Measurements from ENCODE around the gene ADCY4. TPM values are rescaled to one million over a fixed set of nuclear protein-coding genes. Genes with fewer than 3 reads are reported as not detected.

ADCY4 gene
- total and polyA plus RNA-seq, 2 of the 8 experiments (the other 6 are each of a cell fraction or from before 2014, with no cell fraction given), result 0.27 to 0.35 TPM

DNA sequence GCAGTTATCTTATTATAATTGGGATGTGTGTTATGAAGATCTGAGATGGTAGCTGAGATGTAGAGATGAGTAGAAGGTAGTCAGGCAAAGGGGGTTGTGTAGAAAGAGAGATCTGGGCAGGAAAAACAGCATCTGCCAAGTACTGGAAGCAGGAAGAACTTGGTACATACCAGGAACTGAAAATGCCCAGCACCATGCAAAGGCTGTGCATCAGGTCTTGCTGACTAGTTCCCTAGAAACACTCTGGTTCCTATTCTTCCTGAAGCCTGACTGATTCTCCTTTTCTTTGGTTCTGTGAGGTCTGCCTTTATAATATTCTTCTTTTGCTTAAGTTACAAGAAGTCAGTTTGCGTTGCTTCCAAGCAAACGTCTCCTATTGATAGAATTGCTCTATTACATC is 26.5 kb upstream of the ADCY4 start:
- H3K4me2 ChIP-seq (ENCODE audit: insufficient read depth in 1 of 2, low read depth in 2 of 2, low read length in 2 of 2), result no peak overlapping the region
- no peak overlapping the region for H2AFZ ChIP-seq (ENCODE audit: low read length)
- no peak for TF ChIP-seq NRF1 (IDR thresholded peaks at IDR 0.05; ENCODE audit: low read depth, low read length)
- no peak for TF ChIP-seq CBX5 (IDR thresholded peaks at IDR 0.05; ENCODE audit: low read depth, low read length)
- TF ChIP-seq, protein P1, sequence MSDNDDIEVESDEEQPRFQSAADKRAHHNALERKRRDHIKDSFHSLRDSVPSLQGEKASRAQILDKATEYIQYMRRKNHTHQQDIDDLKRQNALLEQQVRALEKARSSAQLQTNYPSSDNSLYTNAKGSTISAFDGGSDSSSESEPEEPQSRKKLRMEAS (IDR thresholded peaks at IDR 0.05), result no peak
- TF ChIP-seq POU5F1 (IDR thresholded peaks at IDR 0.05; ENCODE audit: low read depth, low read length), result no peak
- TF ChIP-seq POLR2A (IDR thresholded peaks at IDR 0.05; ENCODE audit: control extremely low read depth in 1 of 2, low read depth in 2 of 2, low read length in 2 of 2), result no peak
- TF ChIP-seq POLR2AphosphoS5 (IDR thresholded peaks at IDR 0.05; ENCODE audit: low read depth, low read length), result no peak
- no peak for TF ChIP-seq CREB1 (IDR thresholded peaks at IDR 0.05)
- TF ChIP-seq YY1 (IDR thresholded peaks at IDR 0.05; ENCODE audit: low read depth, low read length), result no peak
- no peak for TF ChIP-seq SIX5 (IDR thresholded peaks at IDR 0.05; ENCODE audit: low read depth, low read length)
- TF ChIP-seq, protein P2, sequence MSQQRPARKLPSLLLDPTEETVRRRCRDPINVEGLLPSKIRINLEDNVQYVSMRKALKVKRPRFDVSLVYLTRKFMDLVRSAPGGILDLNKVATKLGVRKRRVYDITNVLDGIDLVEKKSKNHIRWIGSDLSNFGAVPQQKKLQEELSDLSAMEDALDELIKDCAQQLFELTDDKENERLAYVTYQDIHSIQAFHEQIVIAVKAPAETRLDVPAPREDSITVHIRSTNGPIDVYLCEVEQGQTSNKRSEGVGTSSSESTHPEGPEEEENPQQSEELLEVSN (IDR thresholded peaks at IDR 0.05), result no peak
- no peak overlapping the region for H3K23ac ChIP-seq (ENCODE audit: insufficient read length)
- WGBS, 2 experiments (ENCODE audit: extremely low coverage in 1 of 2, insufficient coverage in 1 of 2, insufficient read length in 1 of 2, insufficient replicate concordance in 2 of 2, low coverage in 1 of 2, low lambda C conversion rate in 2 of 2, missing lambda C conversion rate in 1 of 2), result 93% methylated on average over 2 of the region's 2 CpGs; no CpG with 5 or more reads in 1 of the 2 experiments
- peaks cover 0 to 8% (median 2%) of the 10 kb centered on the region in 4 experiments; a peak in 4 of 7 replicates for H3K27me3 ChIP-seq (replicated peaks in 1 of 4; ENCODE audit: control insufficient read depth in 3 of 4, extremely low read depth in 1 of 4, insufficient read depth in 3 of 4, low read length in 3 of 4)
- H3K14ac ChIP-seq (ENCODE audit: insufficient read length), result no peak overlapping the region
- ChIA-PET POLR2A (ENCODE audit: partially characterized antibody) (interaction anchor here (1.1 to 1.2 kb wide), 2 partner anchors 17 to 81 kb away, joined by 3 to 4 read pairs; partner anchors contain the start of gene SDR39U1), CTCF (ENCODE audit: partially characterized antibody) (interaction anchor here (1.0 to 6.9 kb wide), 23 partner anchors 10 to 75 kb away, joined by 3 to 52 read pairs (median 5); partner anchors contain the start of genes ADCY4, CBLN3, KHNYN and RIPK3)
- H3K36me3 ChIP-seq (ENCODE audit: control insufficient read depth in 2 of 4, insufficient read depth in 4 of 4, low read length in 3 of 4), result no peaks in the 10 kb centered on the region
- no peaks in the 10 kb centered on the region for H3K79me2 ChIP-seq (ENCODE audit: control insufficient read depth in 1 of 2, insufficient read depth in 2 of 2, low read length in 2 of 2)
- H2AK5ac ChIP-seq (ENCODE audit: low read depth, low read length), result no peak overlapping the region
- H3K9ac ChIP-seq (replicated peaks in 1 of 4; ENCODE audit: extremely low read depth in 1 of 4, low read depth in 3 of 4, low read length in 3 of 4), result no peak overlapping the region
- no peak overlapping the region for H3K4ac ChIP-seq (replicated peaks; ENCODE audit: insufficient read length, low read depth, low read length)
- no peak overlapping the region for H3K27ac ChIP-seq (ENCODE audit: low read depth, low read length)
- H4K5ac ChIP-seq (ENCODE audit: insufficient read length, low read depth, low read length), result no peak overlapping the region
- no peak overlapping the region for H4K91ac ChIP-seq (replicated peaks; ENCODE audit: insufficient read length, low read length)
- no peak overlapping the region for H2BK15ac ChIP-seq (ENCODE audit: low read length)
- no peaks in the 10 kb centered on the region for H3K9me3 ChIP-seq (ENCODE audit: insufficient read depth in 2 of 2, low read depth in 1 of 2, low read length in 1 of 2)
- no peak overlapping the region for H3K4me3 ChIP-seq (ENCODE audit: extremely low read depth in 1 of 4, insufficient read depth in 2 of 4, low read depth in 3 of 4, low read length in 4 of 4)
- no peak overlapping the region for H3K18ac ChIP-seq (ENCODE audit: extremely low read depth, low read length)
- H3K56ac ChIP-seq (replicated peaks; ENCODE audit: insufficient read length, low read depth, low read length), result no peak overlapping the region
- no peak overlapping the region for H2BK120ac ChIP-seq (replicated peaks; ENCODE audit: low read depth, low read length)
- no peak for FAIRE-seq
- peaks cover 0 to 4% (median 1%) of the 10 kb centered on the region in 4 experiments; a peak in 3 of 7 replicates for H3K4me1 ChIP-seq (replicated peaks in 1 of 4; ENCODE audit: control insufficient read depth in 3 of 4, insufficient read depth in 4 of 4, low read length in 3 of 4)
- H3K23me2 ChIP-seq (ENCODE audit: low read depth, low read length), result peaks cover 4% of the 10 kb centered on the region
- H3K79me1 ChIP-seq (ENCODE audit: low read depth, low read length), result no peaks in the 10 kb centered on the region
- H2BK12ac ChIP-seq (ENCODE audit: low read depth, low read length), result no peak overlapping the region
- no peak overlapping the region for H2BK5ac ChIP-seq (ENCODE audit: low read depth, low read length)
- no peak overlapping the region for H2BK20ac ChIP-seq (ENCODE audit: low read length)
- no peaks in the 10 kb centered on the region for H4K20me1 ChIP-seq (replicated peaks in 1 of 2; ENCODE audit: control insufficient read depth in 1 of 2, insufficient read depth in 2 of 2, low read length in 2 of 2)
- no peak overlapping the region for H4K8ac ChIP-seq (ENCODE audit: extremely low read depth, insufficient read depth, low read length)
- DNase-seq (ENCODE audit: low read depth in 1 of 2, low spot score in 2 of 2), result no peak
